ENCODE results near the gene RNASE11.
"Not testable (repeated sequence)": the region's sequence is repeated elsewhere in the genome, so short reads cannot be mapped to it uniquely, and the experiment has no call there.

The RNASE11 gene

GRCh38 chr14:20583142-20583541 lies 4.7 kb downstream of the RNASE11 start:
- DNase-seq = no peak

GRCh38 chr14:20580242-20580641 lies 7.6 kb downstream of the RNASE11 start:
- no peak for DNase-seq

GRCh38 chr14:20578784-20579502 lies 8.9 kb downstream of the RNASE11 start:
- no peak for DNase-seq

GRCh38 chr14:20578325-20578724 lies 9.5 kb downstream of the RNASE11 start:
- no peak for DNase-seq

GRCh38 chr14:20572382-20572990 lies 15.3 kb downstream of the RNASE11 start:
- DNase-seq = not testable (repeated sequence)

- DNase-seq = not testable (repeated sequence)
These were observed 17.1 kb downstream of the RNASE11 start for GRCh38 chr14:20570720-20571119.

GRCh38 chr14:20569865-20570264 lies 17.9 kb downstream of the RNASE11 start:
- DNase-seq = not testable (repeated sequence)

- DNase-seq = no peak
These were observed 18.7 kb downstream of the RNASE11 start for GRCh38 chr14:20569066-20569465.

- DNase-seq = no peak
These were observed 19.4 kb downstream of the RNASE11 start for GRCh38 chr14:20568393-20568792.

GRCh38 chr14:20567199-20567598 lies 20.6 kb downstream of the RNASE11 start:
- DNase-seq = not testable (repeated sequence)

GRCh38 chr14:20564501-20564997 lies 23.3 kb downstream of the RNASE11 start:
- no peak for DNase-seq

- no peak for DNase-seq
These were observed 23.8 kb downstream of the RNASE11 start for GRCh38 chr14:20563971-20564370.

GRCh38 chr14:20560961-20561360 lies 26.8 kb downstream of the RNASE11 start, which contains the start of gene RNASE9:
RNASE9 (minus strand) TSS chr14:20561047.
- DNase-seq = no peak

- no peak for DNase-seq
These were observed 28.3 kb downstream of the RNASE11 start for GRCh38 chr14:20559461-20559904.

- DNase-seq = no peak
These were observed 30.6 kb downstream of the RNASE11 start for GRCh38 chr14:20557212-20557542.

GRCh38 chr14:20556500-20557211 lies 31.1 kb downstream of the RNASE11 start:
- DNase-seq = no peak

GRCh38 chr14:20555845-20556244 lies 32.0 kb downstream of the RNASE11 start:
- no peak for DNase-seq

GRCh38 chr14:20553024-20553423 lies 34.8 kb downstream of the RNASE11 start:
- DNase-seq = no peak

GRCh38 chr14:20551606-20552005 lies 36.2 kb downstream of the RNASE11 start:
- no peak for DNase-seq

- no peak for DNase-seq
These were observed 36.9 kb downstream of the RNASE11 start for GRCh38 chr14:20550926-20551325.

- no peak for DNase-seq
These were observed 39.2 kb downstream of the RNASE11 start for GRCh38 chr14:20548414-20549158.

- DNase-seq = no peak
These were observed 40.9 kb downstream of the RNASE11 start for GRCh38 chr14:20546877-20547276.
